ENCODE data around the gene EFS. TPM values are rescaled to one million over a fixed set of nuclear protein-coding genes. Genes with fewer than 3 reads are reported as not detected.
"Not testable (repeated sequence)": the region's sequence is repeated elsewhere in the genome, so short reads cannot be mapped to it uniquely, and the experiment has no call there.

Gene EFS
- total and polyA plus RNA-seq, 2 of the 8 experiments (the other 6 are each of a cell fraction or from before 2014, with no cell fraction given): 27.8 to 28.6 TPM

GRCh38 chr14:23400496-23401149, 35.7 kb upstream of the EFS start:
- CTCF ChIA-PET (ENCODE audit: partially characterized antibody): interaction anchor here (1.3 kb wide), 1 partner anchor 21 kb away, joined by 3 read pairs; no protein-coding TSS in a partner anchor
- H3K56ac ChIP-seq (replicated peaks; ENCODE audit: insufficient read length, low read depth, low read length); H2BK5ac ChIP-seq (ENCODE audit: low read depth, low read length); H3K27me3 ChIP-seq (replicated peaks in 1 of 4; ENCODE audit: control insufficient read depth in 3 of 4, extremely low read depth in 1 of 4, insufficient read depth in 3 of 4, low read length in 3 of 4); H4K5ac ChIP-seq (ENCODE audit: insufficient read length, low read depth, low read length); H2BK15ac ChIP-seq (ENCODE audit: low read length); H3K9ac ChIP-seq (replicated peaks in 1 of 4; ENCODE audit: extremely low read depth in 1 of 4, low read depth in 3 of 4, low read length in 3 of 4); H4K91ac ChIP-seq (replicated peaks; ENCODE audit: insufficient read length, low read length); H2BK12ac ChIP-seq (ENCODE audit: low read depth, low read length); H3K4ac ChIP-seq (replicated peaks; ENCODE audit: insufficient read length, low read depth, low read length); H3K4me3 ChIP-seq (ENCODE audit: extremely low read depth in 1 of 4, insufficient read depth in 2 of 4, low read depth in 3 of 4, low read length in 4 of 4); H3K36me3 ChIP-seq (ENCODE audit: control insufficient read depth in 2 of 4, insufficient read depth in 4 of 4, low read length in 3 of 4); H4K20me1 ChIP-seq (replicated peaks in 1 of 2; ENCODE audit: control insufficient read depth in 1 of 2, insufficient read depth in 2 of 2, low read length in 2 of 2); H3K79me1 ChIP-seq (ENCODE audit: low read depth, low read length); H3K18ac ChIP-seq (ENCODE audit: extremely low read depth, low read length); H2BK120ac ChIP-seq (replicated peaks; ENCODE audit: low read depth, low read length); DNase-seq (ENCODE audit: low read depth in 1 of 2, low spot score in 2 of 2); H2BK20ac ChIP-seq (ENCODE audit: low read length); FAIRE-seq; H3K4me1 ChIP-seq (replicated peaks in 1 of 4; ENCODE audit: control insufficient read depth in 3 of 4, insufficient read depth in 4 of 4, low read length in 3 of 4); H3K27ac ChIP-seq (ENCODE audit: low read depth, low read length); H3K23ac ChIP-seq (ENCODE audit: insufficient read length); H2AFZ ChIP-seq (ENCODE audit: low read length); H3K23me2 ChIP-seq (ENCODE audit: low read depth, low read length); H3K79me2 ChIP-seq (ENCODE audit: control insufficient read depth in 1 of 2, insufficient read depth in 2 of 2, low read length in 2 of 2); H3K14ac ChIP-seq (ENCODE audit: insufficient read length); POLR2A ChIA-PET (ENCODE audit: partially characterized antibody); H2AK5ac ChIP-seq (ENCODE audit: low read depth, low read length); H3K9me3 ChIP-seq (ENCODE audit: insufficient read depth in 2 of 2, low read depth in 1 of 2, low read length in 1 of 2); H4K8ac ChIP-seq (ENCODE audit: extremely low read depth, insufficient read depth, low read length); H3K4me2 ChIP-seq (ENCODE audit: insufficient read depth in 1 of 2, low read depth in 2 of 2, low read length in 2 of 2): not testable (repeated sequence)
- WGBS, 2 experiments (ENCODE audit: extremely low coverage in 1 of 2, insufficient coverage in 1 of 2, insufficient read length in 1 of 2, insufficient replicate concordance in 2 of 2, low coverage in 1 of 2, low lambda C conversion rate in 2 of 2, missing lambda C conversion rate in 1 of 2): 89% methylated on average over 11 of the region's 16 CpGs; no CpG with 5 or more reads in 1 of the 2 experiments
